ENCODE measurements around the gene ISCA2. TPM values are rescaled to one million over a fixed set of nuclear protein-coding genes. Genes with fewer than 3 reads are reported as not detected.

ISCA2 gene
- total RNA-seq, 1 donor from 2014 or later: 41.6 TPM

DNA sequence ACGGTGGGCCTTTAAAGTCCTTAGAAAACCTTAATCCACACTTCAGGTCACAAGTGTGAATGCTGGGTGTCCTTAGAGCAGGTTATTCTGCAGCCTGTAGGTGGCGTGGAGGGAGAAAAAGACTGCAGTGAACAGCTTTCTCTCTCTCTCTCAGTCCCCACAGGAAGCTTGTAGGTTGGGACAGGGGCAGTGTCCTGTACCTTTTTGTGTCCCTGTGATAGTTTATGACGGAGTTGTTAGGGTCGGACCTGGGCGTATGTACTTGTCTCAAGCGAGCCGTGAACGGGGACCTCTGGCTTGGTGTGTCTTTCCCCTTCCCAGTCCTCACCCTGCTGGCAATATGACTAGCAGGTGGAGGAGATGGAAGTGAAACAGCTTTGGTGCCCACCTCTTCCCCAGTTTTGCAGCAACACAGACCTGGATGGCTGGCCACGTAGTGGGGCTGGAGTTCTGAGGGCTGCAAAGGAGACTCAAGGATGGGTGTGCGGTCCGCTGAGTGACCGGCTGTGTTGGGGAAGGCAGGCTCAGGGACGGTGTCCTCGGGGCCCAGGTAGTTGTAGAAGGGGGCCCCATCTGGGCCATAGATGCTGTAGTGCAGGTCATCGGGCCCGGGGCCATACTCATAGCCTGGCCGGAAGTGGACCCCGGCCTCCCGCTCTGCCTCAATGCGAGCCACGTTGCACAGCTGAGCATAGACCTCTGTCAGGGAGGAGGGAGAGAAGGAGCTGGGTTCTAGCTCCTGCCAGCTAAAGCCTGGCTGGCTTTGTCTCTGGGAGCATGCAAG lies 8.9 kb downstream of the ISCA2 start:
- H3K4me3 ChIP-seq (ENCODE audit: low read depth, low read length): no peak overlapping the region
- TF ChIP-seq, protein P1, sequence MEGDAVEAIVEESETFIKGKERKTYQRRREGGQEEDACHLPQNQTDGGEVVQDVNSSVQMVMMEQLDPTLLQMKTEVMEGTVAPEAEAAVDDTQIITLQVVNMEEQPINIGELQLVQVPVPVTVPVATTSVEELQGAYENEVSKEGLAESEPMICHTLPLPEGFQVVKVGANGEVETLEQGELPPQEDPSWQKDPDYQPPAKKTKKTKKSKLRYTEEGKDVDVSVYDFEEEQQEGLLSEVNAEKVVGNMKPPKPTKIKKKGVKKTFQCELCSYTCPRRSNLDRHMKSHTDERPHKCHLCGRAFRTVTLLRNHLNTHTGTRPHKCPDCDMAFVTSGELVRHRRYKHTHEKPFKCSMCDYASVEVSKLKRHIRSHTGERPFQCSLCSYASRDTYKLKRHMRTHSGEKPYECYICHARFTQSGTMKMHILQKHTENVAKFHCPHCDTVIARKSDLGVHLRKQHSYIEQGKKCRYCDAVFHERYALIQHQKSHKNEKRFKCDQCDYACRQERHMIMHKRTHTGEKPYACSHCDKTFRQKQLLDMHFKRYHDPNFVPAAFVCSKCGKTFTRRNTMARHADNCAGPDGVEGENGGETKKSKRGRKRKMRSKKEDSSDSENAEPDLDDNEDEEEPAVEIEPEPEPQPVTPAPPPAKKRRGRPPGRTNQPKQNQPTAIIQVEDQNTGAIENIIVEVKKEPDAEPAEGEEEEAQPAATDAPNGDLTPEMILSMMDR (conservative IDR thresholded peaks at IDR 0.05; ENCODE audit: low read depth, low read length): peak; percentile 68
- DNase-seq (ENCODE audit: low read depth): no peak

DNA sequence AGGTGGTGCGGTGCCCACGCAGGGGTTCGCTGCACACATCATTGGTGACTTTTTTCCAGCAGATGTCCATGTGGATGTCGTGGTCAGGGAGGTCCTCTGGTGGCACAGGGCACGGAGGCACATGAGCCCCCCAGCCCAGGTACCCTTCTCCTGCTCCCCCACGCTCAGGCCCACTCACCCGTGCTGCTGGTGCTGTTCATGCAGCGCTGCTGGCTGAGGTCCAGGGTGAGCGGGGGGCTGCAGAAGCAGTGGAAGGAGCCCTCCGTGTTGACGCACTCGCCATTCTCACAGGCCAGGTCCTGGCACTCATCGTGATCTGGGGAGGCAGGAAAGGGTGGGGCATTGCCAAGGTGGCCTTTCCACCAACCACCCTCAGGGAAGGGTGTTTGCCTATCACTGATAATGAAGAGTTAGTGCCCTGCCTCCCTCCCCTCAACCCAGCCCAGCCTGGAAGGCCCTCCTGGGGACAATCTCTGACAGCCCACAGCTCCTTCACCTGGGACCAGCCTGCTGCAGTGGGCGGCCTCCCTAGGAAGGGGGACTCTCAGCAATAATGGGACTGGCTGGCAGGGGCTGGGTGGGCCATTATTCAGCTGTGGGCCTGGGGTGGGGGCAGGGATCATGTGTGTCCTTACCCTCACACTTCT lies 9.8 kb downstream of the ISCA2 start:
- no peak for DNase-seq (ENCODE audit: low read depth)
- TF ChIP-seq, protein P1 (conservative IDR thresholded peaks at IDR 0.05; ENCODE audit: low read depth, low read length): no peak
- no peak overlapping the region for H3K4me3 ChIP-seq (ENCODE audit: low read depth, low read length)

DNA sequence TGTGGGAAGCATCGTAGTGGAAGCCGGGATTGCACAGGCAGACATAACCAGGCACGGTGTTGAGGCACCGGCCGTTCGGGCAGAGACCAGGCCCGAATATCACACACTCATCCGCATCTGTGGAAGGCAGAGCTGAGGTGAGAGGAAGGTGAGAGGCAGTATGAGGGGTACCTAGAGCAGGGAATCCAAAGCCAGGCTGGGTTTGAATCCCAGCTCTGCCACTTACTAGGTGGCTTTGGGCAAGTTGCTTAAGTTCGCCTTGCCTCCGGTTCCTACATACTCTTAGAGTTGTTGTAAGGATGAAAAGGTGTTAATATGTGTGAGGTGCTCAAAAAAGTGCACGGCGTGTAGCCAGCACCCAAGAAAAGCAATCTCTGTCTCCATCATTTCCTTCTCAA lies 10.4 kb downstream of the ISCA2 start:
- DNase-seq (ENCODE audit: low read depth): no peak
- no peak overlapping the region for H3K4me3 ChIP-seq (ENCODE audit: low read depth, low read length)
- TF ChIP-seq, protein P1 (conservative IDR thresholded peaks at IDR 0.05; ENCODE audit: low read depth, low read length): no peak

DNA sequence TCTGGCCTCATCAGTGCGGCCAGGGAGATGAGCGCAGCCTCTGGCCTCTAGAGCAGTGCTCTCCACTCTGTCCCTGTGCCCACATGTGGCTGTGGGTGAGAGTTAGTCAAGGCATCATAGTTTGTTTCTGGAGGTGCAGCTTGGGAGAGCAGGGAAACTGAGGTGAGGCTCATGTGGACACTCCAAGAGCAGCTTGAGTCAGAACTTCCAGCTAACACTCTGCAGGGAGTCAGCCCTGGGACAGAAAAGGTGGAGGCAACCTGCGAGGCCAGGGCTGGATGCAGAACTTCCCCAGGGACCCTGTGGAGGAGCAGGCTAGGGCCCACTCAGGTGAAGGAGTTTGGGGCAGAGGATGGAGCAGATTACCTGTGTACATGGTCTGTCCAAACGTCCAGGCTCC lies 10.8 kb downstream of the ISCA2 start:
- DNase-seq (ENCODE audit: low read depth): no peak
- no peak overlapping the region for H3K4me3 ChIP-seq (ENCODE audit: low read depth, low read length)
- TF ChIP-seq, protein P1 (conservative IDR thresholded peaks at IDR 0.05; ENCODE audit: low read depth, low read length): no peak

DNA sequence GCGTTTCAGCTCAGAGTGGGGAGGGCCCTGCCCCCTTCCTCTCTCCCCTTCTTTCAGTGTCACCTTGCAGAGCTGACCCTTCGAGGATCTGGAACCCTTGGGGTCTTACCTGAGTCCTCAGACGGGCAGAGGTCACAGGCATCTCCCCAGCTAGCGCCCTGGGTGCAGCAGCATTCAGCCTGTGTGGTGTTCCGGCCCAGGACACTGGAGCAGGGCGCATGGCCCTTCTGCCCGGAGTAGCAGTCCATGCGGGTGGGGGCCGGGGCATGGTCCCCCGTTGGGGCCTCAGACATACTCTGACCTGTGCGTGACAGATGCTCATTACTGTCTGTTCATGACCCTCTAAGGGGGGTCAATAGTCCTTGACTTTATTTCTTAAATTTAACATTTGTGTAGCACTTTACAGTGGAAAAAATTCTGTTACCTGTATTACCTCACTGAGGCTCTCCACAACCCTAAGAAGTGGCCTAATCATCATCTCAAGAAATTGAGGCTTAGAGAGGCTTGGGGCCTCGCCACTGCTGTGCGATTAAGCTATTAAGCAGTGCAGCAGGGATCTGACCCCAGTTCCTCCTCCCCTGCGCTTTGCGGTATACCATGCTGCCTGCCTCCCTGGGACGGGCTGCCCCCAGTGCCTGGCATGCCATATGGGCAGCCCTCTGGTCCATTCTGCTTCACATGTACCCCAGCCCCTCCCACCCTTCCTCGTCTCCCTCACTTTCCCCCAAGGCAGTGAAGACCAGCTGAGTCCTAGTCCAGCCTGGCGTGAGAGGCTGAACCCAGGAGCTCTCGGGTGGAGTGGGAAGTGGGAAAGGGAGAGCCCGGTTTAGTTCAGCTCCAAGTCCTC lies 11.5 kb downstream of the ISCA2 start:
- no peak for DNase-seq (ENCODE audit: low read depth)
- H3K4me3 ChIP-seq (ENCODE audit: low read depth, low read length): no peak overlapping the region
- TF ChIP-seq, protein P1 (conservative IDR thresholded peaks at IDR 0.05; ENCODE audit: low read depth, low read length): no peak

DNA sequence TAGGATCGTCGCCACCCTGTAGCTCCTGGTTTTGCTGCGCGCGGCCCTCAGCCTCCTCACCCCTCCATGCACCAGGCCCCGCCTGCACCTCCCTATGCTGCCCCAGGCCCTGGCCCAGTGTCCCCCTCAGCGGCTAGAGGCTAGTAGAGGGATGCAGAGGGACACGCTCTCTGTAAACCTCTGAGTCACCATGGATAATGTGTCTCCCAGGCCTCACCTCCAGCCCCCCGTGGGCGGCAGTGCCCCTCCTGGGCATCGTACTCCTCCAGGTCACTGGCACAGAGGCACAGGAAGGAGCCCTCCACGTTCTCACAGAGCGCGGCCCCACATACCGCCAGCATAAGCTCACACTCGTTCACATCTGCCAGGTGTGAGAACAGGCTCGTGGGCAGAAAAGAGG lies 12.3 kb downstream of the ISCA2 start:
- DNase-seq (ENCODE audit: low read depth): no peak
- TF ChIP-seq, protein P1 (conservative IDR thresholded peaks at IDR 0.05; ENCODE audit: low read depth, low read length): no peak
- H3K4me3 ChIP-seq (ENCODE audit: low read depth, low read length): no peak overlapping the region
